Choroid plexus epithelial cell (primary cell): ENCODE data around the gene VPS25.
"Not testable (repeated sequence)": the region's sequence is repeated elsewhere in the genome, so short reads cannot be mapped to it uniquely, and the experiment has no call there.

Experiments used
- DNase-seq: peaks from one replicate; pipeline ENCODE4 v3.0.0-alpha.2; 2010; ENCODE audit warnings: low read depth
- H3K4me3 ChIP-seq: 2 replicates; pipeline ENCODE4 v1.5.1; 2011; ENCODE audit warnings: low read depth, mild to moderate bottlenecking, control low read depth, low read length, moderate library complexity
- CTCF ChIP-seq: conservative IDR thresholded peaks from 2 replicates; pipeline ENCODE4 v1.5.1; 2011; ENCODE audit warnings: low read depth, mild to moderate bottlenecking, control low read depth, inconsistent platforms, low read length, moderate library complexity

The VPS25 gene

GRCh38 chr17:42759982-42760651, 13.1 kb upstream of the VPS25 start:
- H3K4me3 ChIP-seq, result no peak overlapping the region
- no peak for DNase-seq
- no peak for TF ChIP-seq CTCF

GRCh38 chr17:42760652-42761581, 12.3 kb upstream of the VPS25 start, which contains the start of gene RAMP2:
Gene RAMP2, plus strand, starts transcription at chr17:42761227. Its CDS starts 35 bp downstream, at chr17:42761262.
- no peak for TF ChIP-seq CTCF
- DNase-seq, result no peak
- peak within 1 kb of the TSS; percentile 43 for H3K4me3 ChIP-seq

GRCh38 chr17:42761638-42762037, 11.6 kb upstream of the VPS25 start:
- no peak for DNase-seq
- peak overlapping the region; percentile 43 for H3K4me3 ChIP-seq
- no peak for TF ChIP-seq CTCF

DNA sequence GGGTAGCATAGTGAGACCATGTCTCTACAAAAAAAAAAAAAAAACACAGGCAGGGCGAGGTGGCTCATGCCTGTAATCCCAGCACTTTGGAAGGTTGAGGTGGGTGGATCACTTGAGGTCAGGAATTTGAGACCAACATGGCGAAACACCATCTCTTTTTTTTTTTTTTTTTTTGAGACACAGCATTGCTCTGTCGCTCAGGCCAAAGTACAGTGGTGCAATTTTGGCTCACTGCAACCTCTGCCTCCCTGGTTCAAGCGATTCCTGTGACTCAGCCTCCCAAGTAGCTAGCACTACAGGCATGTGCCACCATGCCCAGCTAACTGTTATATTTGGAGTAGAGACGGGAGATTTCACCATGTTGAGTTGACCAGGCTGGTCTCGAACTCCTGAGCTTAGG, 7.1 kb upstream of the VPS25 start:
- no peak overlapping the region for H3K4me3 ChIP-seq
- DNase-seq, result no peak
- TF ChIP-seq CTCF, result no peak

- no peak for DNase-seq
- TF ChIP-seq CTCF, result no peak
Observed at GRCh38 chr17:42767512-42767911, 5.7 kb upstream of the VPS25 start.

GRCh38 chr17:42768006-42768405, 5.2 kb upstream of the VPS25 start:
- not testable (repeated sequence) for DNase-seq, H3K4me3 ChIP-seq

More at GRCh38 chr17:42767512-42767911, 5.7 kb upstream of the VPS25 start:
- no peak overlapping the region for H3K4me3 ChIP-seq

- H3K4me3 ChIP-seq, result not testable (repeated sequence)
Observed at GRCh38 chr17:42769964-42770363, 3.3 kb upstream of the VPS25 start.

GRCh38 chr17:42772945-42773289, 332 bp upstream of the VPS25 start:
- TF ChIP-seq CTCF, result no peak
- peak overlapping the region; percentile 99 for H3K4me3 ChIP-seq
- DNase-seq, result no peak

More at GRCh38 chr17:42769964-42770363, 3.3 kb upstream of the VPS25 start:
- DNase-seq, result not testable (repeated sequence)
